Stimulated activated CD4-positive, alpha-beta T cell treated with anti-CD3 and anti-CD28 coated beads, Interleukin-1b, Interleukin-23, amount 100 ng/mL, for 1 hour (primary cell): Measurements from ENCODE around the gene SIRT7.
"Not testable (repeated sequence)": the region's sequence is repeated elsewhere in the genome, so short reads cannot be mapped to it uniquely, and the experiment has no call there.

Experiments used
- DNase-seq, 2 donors: peaks; one replicate each; pipeline ENCODE4 v3.0.0-alpha.2; 2020; ENCODE audit warnings: low read depth in 2 of 2

The SIRT7 gene

GRCh38 chr17:81920612-81921536, 2.9 kb upstream of the SIRT7 start:
- no peak for DNase-seq

- DNase-seq: no peak
These were observed 1.0 kb upstream of the SIRT7 start for GRCh38 chr17:81918832-81919545.

- not testable (repeated sequence) for DNase-seq
These were observed 325 bp upstream of the SIRT7 start for GRCh38 chr17:81918333-81918669.

GRCh38 chr17:81916234-81917001, 1.6 kb downstream of the SIRT7 start:
- DNase-seq: no peak

- no peak for DNase-seq
These were observed 2.6 kb downstream of the SIRT7 start for GRCh38 chr17:81915331-81915730.

- DNase-seq: no peak
These were observed 3.7 kb downstream of the SIRT7 start for GRCh38 chr17:81914103-81914850.

- DNase-seq: no peak
These were observed 4.4 kb downstream of the SIRT7 start for GRCh38 chr17:81913394-81914102.

- DNase-seq: no peak
These were observed 5.3 kb downstream of the SIRT7 start for GRCh38 chr17:81912441-81913309.

GRCh38 chr17:81911969-81912368, 6.0 kb downstream of the SIRT7 start:
- no peak for DNase-seq

- DNase-seq: peak; percentile 86 to 88
These were observed 6.6 kb downstream of the SIRT7 start, which contains the start of gene PCYT2 for GRCh38 chr17:81911277-81911961. Gene PCYT2 (minus strand): TSS chr17:81911399. CDS start chr17:81911355, 44 bp downstream.

GRCh38 chr17:81910840-81911276, 7.1 kb downstream of the SIRT7 start:
- no peak for DNase-seq

- DNase-seq: no peak
These were observed 7.8 kb downstream of the SIRT7 start for GRCh38 chr17:81909966-81910839.

- no peak for DNase-seq
These were observed 8.7 kb downstream of the SIRT7 start for GRCh38 chr17:81909231-81909630.

- DNase-seq: no peak
These were observed 9.2 kb downstream of the SIRT7 start for GRCh38 chr17:81908793-81909192.

- DNase-seq: no peak
These were observed 10.5 kb downstream of the SIRT7 start for GRCh38 chr17:81907219-81908145.

GRCh38 chr17:81906476-81907218, 11.3 kb downstream of the SIRT7 start:
- no peak for DNase-seq
